BJ (cell line): ENCODE measurements around the gene FANCB. TPM values are rescaled to one million over a fixed set of nuclear protein-coding genes. Genes with fewer than 3 reads are reported as not detected.

ENCODE experiments used
- CTCF ChIA-PET: fragments of 350-600 bp; formaldehyde crosslinking; extraction: SDS; loops from one replicate; lab custom pipeline; 2021; ENCODE audit warnings: antibody characterized with exemption, inconsistent platforms; lab: Yijun Ruan, JAX
- POLR2A ChIA-PET: fragments of 300-600 bp; sonication (Branson Sonifier 250); formaldehyde crosslinking; extraction: SDS; loops from one replicate; lab custom pipeline; 2021; ENCODE audit warnings: antibody characterized with exemption; lab: Charles Lee
- DNase-seq: peaks from one replicate; pipeline ENCODE4 v3.0.0-alpha.2; 2011; ENCODE audit warnings: low read depth
- H3K27me3 ChIP-seq: 2 replicates; pipeline ENCODE4 v1.6.0; 2011; ENCODE audit warnings: low read length; ENCODE audit not compliant: control insufficient read depth, insufficient read depth
- H3K36me3 ChIP-seq: 2 replicates; pipeline ENCODE4 v1.5.1; 2011; ENCODE audit warnings: low read length; ENCODE audit not compliant: control insufficient read depth, insufficient read depth
- H3K4me3 ChIP-seq: 2 replicates; pipeline ENCODE4 v1.5.1; 2011; ENCODE audit warnings: low read depth, mild to moderate bottlenecking, control low read depth, low read length
- CTCF ChIP-seq: IDR thresholded peaks from 2 replicates; pipeline ENCODE4 v1.5.1; 2011; ENCODE audit warnings: low read depth, mild to moderate bottlenecking, control low read depth, inconsistent platforms, low read length, moderate library complexity; ENCODE audit not compliant: insufficient read depth
- polyA plus RNA-seq: library from polyadenylated mRNA; depleted of rRNA; stranded (reverse); fragments of >200 nt; gene quantifications from 2 replicates; pipeline ENCODE4 v1.2.3, GENCODE V29; 2011

FANCB gene
- polyA plus RNA-seq, 1 experiment = 0.78 TPM

- TF ChIP-seq CTCF = no peak
- POLR2A ChIA-PET = no interaction called here
- Histone ChIP-seq H3K4me3 (no peak overlapping the region), H3K27me3 (no peaks in the 10 kb centered on the region), H3K36me3 (peaks cover 2% of the 10 kb centered on the region)
- no peak for DNase-seq
- CTCF ChIA-PET = no interaction called here
Measured at GRCh38 chrX:14897042-14897441, 24.2 kb upstream of the FANCB start.

DNA sequence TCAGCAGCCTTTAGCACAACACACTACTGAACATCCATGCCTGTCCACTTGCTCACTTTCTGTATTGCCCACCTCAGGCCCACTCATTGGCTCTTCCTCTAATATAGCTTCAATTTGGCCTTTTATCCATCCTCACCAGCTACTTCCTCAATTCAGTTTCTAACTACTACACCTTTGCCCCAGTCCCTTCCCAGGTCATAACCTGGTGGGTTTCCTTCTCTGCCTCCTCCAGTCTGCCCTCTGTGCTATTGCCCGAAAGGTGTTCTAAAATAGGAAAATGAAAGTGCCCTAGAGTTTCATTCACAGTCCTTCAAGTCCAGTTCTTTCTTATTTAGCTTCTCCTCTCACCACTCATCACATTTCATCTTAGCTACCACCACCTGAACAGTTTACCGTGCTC is 23.4 kb upstream of the FANCB start:
- Histone ChIP-seq H3K36me3 (peaks cover 2% of the 10 kb centered on the region), H3K4me3 (no peak overlapping the region), H3K27me3 (no peaks in the 10 kb centered on the region)
- TF ChIP-seq CTCF = no peak
- no peak for DNase-seq
- ChIA-PET POLR2A (no interaction called here), CTCF (no interaction called here)

- no peak for DNase-seq
- Histone ChIP-seq H3K36me3 (no peaks in the 10 kb centered on the region), H3K27me3 (no peaks in the 10 kb centered on the region), H3K4me3 (no peak overlapping the region)
- POLR2A ChIA-PET = no interaction called here
- CTCF ChIA-PET = no interaction called here
- TF ChIP-seq CTCF = no peak
Measured at GRCh38 chrX:14886252-14886651, 13.4 kb upstream of the FANCB start.

- CTCF ChIA-PET = no interaction called here
- TF ChIP-seq CTCF = no peak
- POLR2A ChIA-PET = no interaction called here
- no peaks in the 10 kb centered on the region for H3K27me3 ChIP-seq
- no peak overlapping the region for H3K4me3 ChIP-seq
- no peaks in the 10 kb centered on the region for H3K36me3 ChIP-seq
- no peak for DNase-seq
Measured at GRCh38 chrX:14884714-14885113, 11.8 kb upstream of the FANCB start.

DNA sequence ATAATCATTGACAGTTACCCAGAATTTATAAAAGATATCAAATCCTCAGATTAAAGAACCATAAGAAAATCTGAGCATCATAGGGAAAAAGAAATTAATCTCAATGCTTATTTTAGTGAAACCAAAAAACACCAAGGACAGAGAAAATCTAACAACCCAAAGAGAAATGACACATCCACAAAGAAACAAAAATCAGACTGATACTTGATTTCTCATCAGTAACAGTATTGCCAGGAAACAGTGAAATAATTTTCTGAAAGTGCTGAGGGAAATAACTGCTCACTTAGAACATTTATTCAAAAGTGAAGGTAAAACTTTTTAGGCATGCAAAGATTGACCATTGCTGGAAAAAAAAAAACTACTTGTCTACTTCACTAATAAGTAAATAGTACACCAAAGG is 11.0 kb upstream of the FANCB start:
- ChIA-PET POLR2A (no interaction called here), CTCF (no interaction called here)
- Histone ChIP-seq H3K27me3 (no peaks in the 10 kb centered on the region), H3K36me3 (no peaks in the 10 kb centered on the region), H3K4me3 (no peak overlapping the region)
- no peak for DNase-seq
- no peak for TF ChIP-seq CTCF
